Right lobe of liver (tissue), 4 donors: ENCODE data around the gene PCDHA5.
A peak's percentile ranks its signal among the peaks of the same experiment; 100 is the strongest.

Experiments used
- POLR2A ChIP-seq: fragments of 450-650 bp; IDR thresholded peaks from one replicate; pipeline ENCODE4 v1.6.1; 2017; ENCODE audit warnings: antibody characterized with exemption, mild to moderate bottlenecking
- TF ChIP-seq, protein P1 (sequence below), 4 donors: fragments of 200-600 bp in 3 of 4; fragments of 450-650 bp in 1 of 4; IDR thresholded peaks; one replicate each; pipeline versions ENCODE4 v1.5.1 to v1.8.0; 2016 to 2022; ENCODE audit warnings: antibody characterized with exemption in 4 of 4, mild to moderate bottlenecking in 2 of 4
- donor health status: DM: no; HTN: no; CAD: no.
- donor health status: DM: no; HTN: no; CAD: no.
- donor health status: DM: no; HTN: yes; CAD: no.

DNA sequence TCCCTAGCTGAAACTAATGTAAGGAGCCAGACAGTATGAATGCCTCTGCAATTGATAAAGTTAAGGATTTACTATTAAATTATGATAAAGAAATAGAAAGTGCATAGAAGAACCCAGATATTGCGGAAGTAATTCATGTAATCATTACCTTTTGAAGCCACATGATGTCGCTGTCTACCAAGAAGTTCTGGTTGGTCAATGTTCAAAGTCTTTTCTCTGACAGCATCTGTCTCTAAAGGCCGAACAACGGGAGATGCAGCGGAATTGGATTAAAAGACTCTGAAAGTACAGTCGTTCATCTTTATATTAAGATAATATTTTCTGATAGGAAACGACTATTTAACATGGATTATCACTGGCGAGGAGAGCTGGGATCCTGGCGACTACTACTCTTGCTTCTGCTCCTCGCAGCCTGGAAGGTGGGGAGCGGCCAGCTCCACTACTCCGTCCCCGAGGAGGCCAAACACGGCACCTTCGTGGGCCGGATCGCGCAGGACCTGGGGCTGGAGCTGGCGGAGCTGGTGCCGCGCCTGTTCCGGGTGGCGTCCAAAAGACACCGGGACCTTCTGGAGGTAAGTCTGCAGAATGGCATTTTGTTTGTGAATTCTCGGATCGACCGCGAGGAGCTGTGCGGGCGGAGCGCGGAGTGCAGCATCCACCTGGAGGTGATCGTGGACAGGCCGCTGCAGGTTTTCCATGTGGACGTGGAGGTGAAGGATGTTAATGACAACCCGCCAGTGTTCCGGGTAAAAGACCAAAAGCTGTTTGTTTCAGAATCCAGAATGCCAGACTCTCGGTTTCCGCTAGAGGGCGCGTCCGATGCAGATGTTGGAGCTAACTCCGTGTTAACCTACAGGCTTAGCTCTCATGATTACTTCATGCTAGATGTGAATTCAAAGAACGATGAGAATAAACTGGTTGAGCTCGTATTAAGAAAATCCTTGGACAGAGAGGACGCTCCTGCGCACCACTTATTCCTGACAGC is 19.9 kb downstream of the PCDHA5 start, which contains the start of gene PCDHA8:
- no peak for TF ChIP-seq POLR2A
- TF ChIP-seq, protein P1, sequence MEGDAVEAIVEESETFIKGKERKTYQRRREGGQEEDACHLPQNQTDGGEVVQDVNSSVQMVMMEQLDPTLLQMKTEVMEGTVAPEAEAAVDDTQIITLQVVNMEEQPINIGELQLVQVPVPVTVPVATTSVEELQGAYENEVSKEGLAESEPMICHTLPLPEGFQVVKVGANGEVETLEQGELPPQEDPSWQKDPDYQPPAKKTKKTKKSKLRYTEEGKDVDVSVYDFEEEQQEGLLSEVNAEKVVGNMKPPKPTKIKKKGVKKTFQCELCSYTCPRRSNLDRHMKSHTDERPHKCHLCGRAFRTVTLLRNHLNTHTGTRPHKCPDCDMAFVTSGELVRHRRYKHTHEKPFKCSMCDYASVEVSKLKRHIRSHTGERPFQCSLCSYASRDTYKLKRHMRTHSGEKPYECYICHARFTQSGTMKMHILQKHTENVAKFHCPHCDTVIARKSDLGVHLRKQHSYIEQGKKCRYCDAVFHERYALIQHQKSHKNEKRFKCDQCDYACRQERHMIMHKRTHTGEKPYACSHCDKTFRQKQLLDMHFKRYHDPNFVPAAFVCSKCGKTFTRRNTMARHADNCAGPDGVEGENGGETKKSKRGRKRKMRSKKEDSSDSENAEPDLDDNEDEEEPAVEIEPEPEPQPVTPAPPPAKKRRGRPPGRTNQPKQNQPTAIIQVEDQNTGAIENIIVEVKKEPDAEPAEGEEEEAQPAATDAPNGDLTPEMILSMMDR (IDR thresholded peaks at IDR 0.05), result peak in 1 of 4 donors; percentile 15
